Pons (tissue), 1 donor: ENCODE data around the gene SLC16A10.
"Not testable (repeated sequence)": the region's sequence is repeated elsewhere in the genome, so short reads cannot be mapped to it uniquely, and the experiment has no call there.

Source experiments
- DNase-seq: peaks from one replicate; pipeline ENCODE4 v3.0.0-alpha.2; 2016; ENCODE audit warnings: low spot score

The SLC16A10 gene

GRCh38 chr6:111087871-111088667 is 766 bp downstream of the SLC16A10 start:
- no peak for DNase-seq

- DNase-seq, result no peak
Measured at GRCh38 chr6:111088668-111089003, 1.3 kb downstream of the SLC16A10 start.

- no peak for DNase-seq
Measured at GRCh38 chr6:111090766-111091165, 3.5 kb downstream of the SLC16A10 start.

GRCh38 chr6:111091987-111092386 is 4.7 kb downstream of the SLC16A10 start:
- no peak for DNase-seq

GRCh38 chr6:111095488-111095887 is 8.2 kb downstream of the SLC16A10 start:
- not testable (repeated sequence) for DNase-seq

- DNase-seq, result no peak
Measured at GRCh38 chr6:111096246-111096645, 8.9 kb downstream of the SLC16A10 start.

GRCh38 chr6:111098597-111098996 is 11.3 kb downstream of the SLC16A10 start:
- no peak for DNase-seq

GRCh38 chr6:111101987-111102386 is 14.7 kb downstream of the SLC16A10 start:
- DNase-seq, result no peak

- no peak for DNase-seq
Measured at GRCh38 chr6:111105578-111105977, 18.3 kb downstream of the SLC16A10 start.

GRCh38 chr6:111107589-111107988 is 20.3 kb downstream of the SLC16A10 start:
- DNase-seq, result no peak

- DNase-seq, result no peak
Measured at GRCh38 chr6:111110036-111110435, 22.7 kb downstream of the SLC16A10 start.

- peak; percentile 38 for DNase-seq
Measured at GRCh38 chr6:111113336-111114086, 26.2 kb downstream of the SLC16A10 start.

GRCh38 chr6:111114087-111114443 is 26.8 kb downstream of the SLC16A10 start:
- peak; percentile 7 for DNase-seq

GRCh38 chr6:111114482-111114881 is 27.2 kb downstream of the SLC16A10 start:
- DNase-seq, result no peak

- no peak for DNase-seq
Measured at GRCh38 chr6:111118826-111119225, 31.5 kb downstream of the SLC16A10 start.

- no peak for DNase-seq
Measured at GRCh38 chr6:111119571-111120329, 32.4 kb downstream of the SLC16A10 start.

- DNase-seq, result no peak
Measured at GRCh38 chr6:111121789-111122350, 34.6 kb downstream of the SLC16A10 start.

GRCh38 chr6:111122458-111123286 is 35.4 kb downstream of the SLC16A10 start:
- no peak for DNase-seq

- DNase-seq, result no peak
Measured at GRCh38 chr6:111124406-111124805, 37.1 kb downstream of the SLC16A10 start.

- DNase-seq, result peak; percentile 23
Measured at GRCh38 chr6:111129013-111129412, 41.7 kb downstream of the SLC16A10 start.

GRCh38 chr6:111131018-111131417 is 43.7 kb downstream of the SLC16A10 start:
- not testable (repeated sequence) for DNase-seq
